Gastroesophageal sphincter (tissue), 4 donors: ENCODE measurements around the gene C19orf47. TPM values are rescaled to one million over a fixed set of nuclear protein-coding genes. Genes with fewer than 3 reads are reported as not detected.
"Not testable (repeated sequence)": the region's sequence is repeated elsewhere in the genome, so short reads cannot be mapped to it uniquely, and the experiment has no call there.

Experiments used
- ATAC-seq: fragments of 150-250 bp; one replicate; pipeline ENCODE4 v1.9.1; 2016; ENCODE audit warnings: mild to moderate bottlenecking, moderate library complexity
- H3K27ac ChIP-seq, 4 donors: fragments of 200-600 bp; sonication (generic) in 3 of 4; 1 replicate in 3 of 4; 2 replicates in 1 of 4; pipeline ENCODE4 v1.5.1; 2016 to 2019
- H3K27me3 ChIP-seq: fragments of 200-600 bp; sonication (generic); one replicate; pipeline ENCODE4 v1.5.1; 2019
- H3K36me3 ChIP-seq, 2 donors: fragments of 200-600 bp; sonication (generic); one replicate each; pipeline ENCODE4 v1.5.1; 2019; ENCODE audit warnings: control low read depth in 1 of 2
- H3K4me1 ChIP-seq, 3 donors: fragments of 200-600 bp; sonication (generic); 1 replicate in 2 of 3; 2 replicates in 1 of 3; pipeline ENCODE4 v1.5.1; 2016 to 2019; ENCODE audit warnings: control low read depth in 2 of 3
- H3K4me3 ChIP-seq, 2 donors: fragments of 200-600 bp; sonication (generic); one replicate each; pipeline ENCODE4 v1.5.1; 2019; ENCODE audit warnings: mild to moderate bottlenecking in 1 of 2, moderate library complexity in 1 of 2
- H3K9me3 ChIP-seq, 3 donors: fragments of 200-600 bp; sonication (generic); one replicate each; pipeline ENCODE4 v1.5.1; 2017 to 2019; ENCODE audit warnings: control low read depth in 2 of 3
- EP300 ChIP-seq: sonication (generic); formaldehyde crosslinking; IDR thresholded peaks from one replicate; pipeline ENCODE4 v1.6.1; 2017; ENCODE audit warnings: antibody characterized with exemption, mild to moderate bottlenecking
- POLR2A ChIP-seq, 2 donors: fragments of 450-650 bp; IDR thresholded peaks; one replicate each; pipeline ENCODE4 v1.6.1; 2017; ENCODE audit warnings: antibody characterized with exemption in 2 of 2, mild to moderate bottlenecking in 2 of 2, moderate library complexity in 1 of 2
- POLR2AphosphoS5 ChIP-seq: sonication (generic); formaldehyde crosslinking; IDR thresholded peaks from one replicate; pipeline ENCODE4 v1.6.1; 2017; ENCODE audit warnings: antibody characterized with exemption
- WGBS, 2 donors: methylation state at CpG; one replicate each; pipeline ENCODE4 v1.1.5; 2018; ENCODE audit warnings: low coverage in 1 of 2; 5-methylcytosine and 5-hydroxymethylcytosine counted together
- total RNA-seq, 4 donors: library from RNA; depleted of rRNA; stranded (reverse); fragments of >200 nt; gene quantifications; one replicate each; pipeline ENCODE4 v1.1.0, GENCODE V29; 2016
- TF ChIP-seq, protein P1 (sequence below), 4 experiments: fragments of 200-600 bp in 2 of 4; fragments of 450-650 bp in 2 of 4; sonication (generic) in 1 of 4; IDR thresholded peaks; one replicate each; pipeline ENCODE4 v1.5.1; 2017 to 2019; ENCODE audit warnings: antibody characterized with exemption in 4 of 4, mild to moderate bottlenecking in 2 of 4, moderate library complexity in 2 of 4

C19orf47 gene
- total RNA-seq, 4 donors from 2014 or later = 10.0 to 29.7 (median 19.2) TPM

DNA sequence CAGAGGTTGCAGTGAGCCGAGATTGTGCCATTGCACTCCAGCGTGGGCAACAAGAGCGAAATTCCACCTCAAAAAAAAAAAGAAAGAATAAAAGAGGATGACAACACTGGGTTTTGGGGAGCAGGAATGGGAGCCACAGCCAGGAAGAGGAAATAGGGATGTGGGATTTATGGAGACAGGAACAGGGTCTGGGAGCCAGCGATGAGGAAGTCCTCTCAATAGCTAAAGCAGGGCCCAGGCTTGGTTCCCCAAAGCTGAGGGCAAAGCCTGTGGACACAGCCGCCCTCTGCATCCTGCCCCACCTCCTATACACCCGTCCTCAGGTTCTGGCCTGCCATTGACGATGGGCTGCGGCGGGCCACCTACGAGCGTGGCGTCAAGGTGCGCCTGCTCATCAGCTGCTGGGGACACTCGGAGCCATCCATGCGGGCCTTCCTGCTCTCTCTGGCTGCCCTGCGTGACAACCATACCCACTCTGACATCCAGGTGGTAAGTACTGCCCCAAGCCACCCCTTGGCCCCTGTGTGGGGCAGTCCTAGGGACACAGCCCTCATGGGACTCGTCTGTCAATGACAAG is 28.2 kb upstream of the C19orf47 start:
- ATAC-seq = no peak
- WGBS, 2 donors = 88% methylated on average over 1 of the region's 17 CpGs; no CpG with 5 or more reads in 1 of the 2 donors
- no peaks in the 10 kb centered on the region for H3K4me1 ChIP-seq
- no peak overlapping the region for H3K4me3 ChIP-seq
- no peaks in the 10 kb centered on the region for H3K27me3 ChIP-seq
- peaks cover 0 to 95% of the 10 kb centered on the region in 2 donors for H3K36me3 ChIP-seq
- H3K27ac ChIP-seq = no peak overlapping the region
- no peaks in the 10 kb centered on the region for H3K9me3 ChIP-seq
- no peak for TF ChIP-seq EP300
- TF ChIP-seq POLR2A (IDR thresholded peaks at IDR 0.05) = no peak
- TF ChIP-seq, protein P1, sequence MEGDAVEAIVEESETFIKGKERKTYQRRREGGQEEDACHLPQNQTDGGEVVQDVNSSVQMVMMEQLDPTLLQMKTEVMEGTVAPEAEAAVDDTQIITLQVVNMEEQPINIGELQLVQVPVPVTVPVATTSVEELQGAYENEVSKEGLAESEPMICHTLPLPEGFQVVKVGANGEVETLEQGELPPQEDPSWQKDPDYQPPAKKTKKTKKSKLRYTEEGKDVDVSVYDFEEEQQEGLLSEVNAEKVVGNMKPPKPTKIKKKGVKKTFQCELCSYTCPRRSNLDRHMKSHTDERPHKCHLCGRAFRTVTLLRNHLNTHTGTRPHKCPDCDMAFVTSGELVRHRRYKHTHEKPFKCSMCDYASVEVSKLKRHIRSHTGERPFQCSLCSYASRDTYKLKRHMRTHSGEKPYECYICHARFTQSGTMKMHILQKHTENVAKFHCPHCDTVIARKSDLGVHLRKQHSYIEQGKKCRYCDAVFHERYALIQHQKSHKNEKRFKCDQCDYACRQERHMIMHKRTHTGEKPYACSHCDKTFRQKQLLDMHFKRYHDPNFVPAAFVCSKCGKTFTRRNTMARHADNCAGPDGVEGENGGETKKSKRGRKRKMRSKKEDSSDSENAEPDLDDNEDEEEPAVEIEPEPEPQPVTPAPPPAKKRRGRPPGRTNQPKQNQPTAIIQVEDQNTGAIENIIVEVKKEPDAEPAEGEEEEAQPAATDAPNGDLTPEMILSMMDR (IDR thresholded peaks at IDR 0.05) = no peak
- TF ChIP-seq POLR2AphosphoS5 = no peak

DNA sequence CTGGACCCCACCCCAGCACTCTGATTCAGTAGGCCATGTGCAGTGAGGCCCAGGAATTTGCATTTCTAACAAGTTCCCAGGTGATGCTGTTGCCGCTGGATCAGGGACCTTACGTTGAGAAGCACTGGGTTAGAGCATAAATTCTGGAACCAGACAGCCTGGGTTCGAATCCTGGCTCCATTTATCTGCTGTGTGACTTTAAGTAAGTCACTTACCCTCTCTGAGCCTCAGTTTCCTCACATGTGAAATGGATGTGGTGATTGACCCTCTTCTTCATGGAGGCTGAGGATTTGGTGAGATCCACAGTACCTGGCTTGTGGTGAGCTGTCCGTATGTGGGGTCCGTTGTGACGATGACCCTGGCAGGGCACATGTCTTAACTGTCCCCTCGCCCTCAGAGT is 25.9 kb upstream of the C19orf47 start:
- no peaks in the 10 kb centered on the region for H3K9me3 ChIP-seq
- H3K4me1 ChIP-seq = no peaks in the 10 kb centered on the region
- WGBS, 2 donors = 94% methylated on average over 2 of the region's 7 CpGs; no CpG with 5 or more reads in 1 of the 2 donors
- H3K27ac ChIP-seq = no peak overlapping the region
- no peaks in the 10 kb centered on the region for H3K27me3 ChIP-seq
- TF ChIP-seq POLR2AphosphoS5 (no peak), POLR2A (IDR thresholded peaks at IDR 0.05) (no peak), EP300 (no peak)
- TF ChIP-seq, protein P1 (IDR thresholded peaks at IDR 0.05) = no peak
- H3K36me3 ChIP-seq = peaks cover 0 to 98% of the 10 kb centered on the region in 2 donors
- H3K4me3 ChIP-seq = no peak overlapping the region
- ATAC-seq = no peak

DNA sequence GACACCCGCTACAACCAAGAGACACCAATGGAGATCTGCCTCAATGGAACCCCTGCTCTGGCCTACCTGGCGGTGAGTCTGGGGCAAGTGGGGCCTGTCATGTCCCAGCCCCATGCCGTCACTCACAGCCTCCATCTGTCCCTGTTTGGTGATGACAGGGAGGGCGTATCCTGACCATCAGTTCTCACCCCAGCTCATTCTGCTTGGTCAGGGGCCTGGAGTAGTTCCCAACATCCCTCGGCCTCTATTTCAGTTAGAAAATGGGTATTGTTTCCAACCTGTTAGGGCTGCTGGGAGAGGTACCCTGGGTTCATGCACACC is 23.6 kb upstream of the C19orf47 start:
- H3K9me3 ChIP-seq = no peaks in the 10 kb centered on the region
- no peak for ATAC-seq
- WGBS, 2 donors = 91% methylated on average over 3 of the region's 5 CpGs; no CpG with 5 or more reads in 1 of the 2 donors

DNA sequence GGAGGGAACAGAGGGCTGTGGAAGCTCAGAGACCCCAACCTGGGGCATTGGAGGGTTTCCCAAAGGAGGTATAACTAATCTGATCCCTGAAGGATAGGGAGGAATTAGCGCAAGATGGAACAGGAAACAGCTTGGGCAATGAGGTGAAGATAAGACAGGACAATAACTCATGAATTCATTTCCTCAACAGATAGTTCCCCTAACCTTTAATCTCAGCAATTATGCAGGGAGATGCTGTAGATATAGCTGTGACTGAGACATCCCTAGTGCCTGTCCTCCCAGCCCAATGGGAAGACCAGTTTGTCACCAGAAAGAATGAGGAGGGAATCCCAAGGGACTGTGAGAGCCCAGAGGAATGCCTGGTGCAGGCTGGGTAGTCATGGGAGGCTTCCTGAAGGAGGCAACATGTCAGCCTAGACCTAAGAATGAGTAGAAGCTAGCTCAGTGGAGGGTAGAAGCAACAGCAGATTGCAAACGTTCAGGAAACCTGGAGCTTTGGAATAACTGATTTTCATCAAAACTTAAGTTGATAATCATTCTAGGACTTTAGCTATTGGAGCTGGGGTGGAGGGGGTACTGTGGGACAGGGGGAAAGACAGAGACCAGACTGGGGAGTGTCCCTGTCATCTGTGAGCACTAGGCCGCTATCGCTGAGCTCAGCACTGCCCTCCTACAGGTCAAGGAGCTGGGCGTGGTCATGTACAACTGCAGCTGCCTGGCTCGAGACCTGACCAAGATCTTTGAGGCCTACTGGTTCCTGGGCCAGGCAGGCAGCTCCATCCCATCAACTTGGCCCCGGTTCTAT is 23.0 kb upstream of the C19orf47 start:
- no peaks in the 10 kb centered on the region for H3K9me3 ChIP-seq
- peaks cover 0 to 11% (median 0%) of the 10 kb centered on the region in 3 donors for H3K4me1 ChIP-seq
- no peak for ATAC-seq
- H3K36me3 ChIP-seq = peaks cover 0 to 99% of the 10 kb centered on the region in 2 donors
- TF ChIP-seq POLR2A (IDR thresholded peaks at IDR 0.05) = no peak
- TF ChIP-seq POLR2AphosphoS5 = no peak
- TF ChIP-seq, protein P1 (IDR thresholded peaks at IDR 0.05) = no peak
- TF ChIP-seq EP300 = no peak
- H3K27me3 ChIP-seq = no peaks in the 10 kb centered on the region
- H3K4me3 ChIP-seq = no peak overlapping the region
- H3K27ac ChIP-seq = no peak overlapping the region
- WGBS, 2 donors = 70 to 83% methylated on average over 2 to 3 of the region's 7 CpGs

More for the DNA sequence above, 23.6 kb upstream of the C19orf47 start:
- no peaks in the 10 kb centered on the region for H3K27me3 ChIP-seq
- H3K4me1 ChIP-seq = peaks cover 0 to 5% (median 0%) of the 10 kb centered on the region in 3 donors
- no peak overlapping the region for H3K4me3 ChIP-seq
- TF ChIP-seq, protein P1 (IDR thresholded peaks at IDR 0.05) = no peak
- TF ChIP-seq POLR2AphosphoS5 (no peak), POLR2A (IDR thresholded peaks at IDR 0.05) (no peak), EP300 (no peak)
- peaks cover 0 to 99% of the 10 kb centered on the region in 2 donors for H3K36me3 ChIP-seq
- H3K27ac ChIP-seq = no peak overlapping the region

- H3K36me3 ChIP-seq = peaks cover 0 to 89% of the 10 kb centered on the region in 2 donors
- H3K4me1 ChIP-seq = peaks cover 0 to 20% (median 4%) of the 10 kb centered on the region in 3 donors
- not testable (repeated sequence) for H3K27me3 ChIP-seq, H3K9me3 ChIP-seq, ATAC-seq, H3K27ac ChIP-seq, H3K4me3 ChIP-seq
- WGBS, 2 donors = no CpG with 5 or more reads among the region's 3 CpGs
Measured at GRCh38 chr19:40370253-40370652, 22.1 kb upstream of the C19orf47 start.
